DMS153 (cell line): ENCODE data around the gene STARD13.
"Not testable (repeated sequence)": the region's sequence is repeated elsewhere in the genome, so short reads cannot be mapped to it uniquely, and the experiment has no call there.

Experiments used
- DNase-seq: peaks from one replicate; lab custom pipeline; 2025; lab: John Stamatoyannopoulos, UW

The STARD13 gene

DNA sequence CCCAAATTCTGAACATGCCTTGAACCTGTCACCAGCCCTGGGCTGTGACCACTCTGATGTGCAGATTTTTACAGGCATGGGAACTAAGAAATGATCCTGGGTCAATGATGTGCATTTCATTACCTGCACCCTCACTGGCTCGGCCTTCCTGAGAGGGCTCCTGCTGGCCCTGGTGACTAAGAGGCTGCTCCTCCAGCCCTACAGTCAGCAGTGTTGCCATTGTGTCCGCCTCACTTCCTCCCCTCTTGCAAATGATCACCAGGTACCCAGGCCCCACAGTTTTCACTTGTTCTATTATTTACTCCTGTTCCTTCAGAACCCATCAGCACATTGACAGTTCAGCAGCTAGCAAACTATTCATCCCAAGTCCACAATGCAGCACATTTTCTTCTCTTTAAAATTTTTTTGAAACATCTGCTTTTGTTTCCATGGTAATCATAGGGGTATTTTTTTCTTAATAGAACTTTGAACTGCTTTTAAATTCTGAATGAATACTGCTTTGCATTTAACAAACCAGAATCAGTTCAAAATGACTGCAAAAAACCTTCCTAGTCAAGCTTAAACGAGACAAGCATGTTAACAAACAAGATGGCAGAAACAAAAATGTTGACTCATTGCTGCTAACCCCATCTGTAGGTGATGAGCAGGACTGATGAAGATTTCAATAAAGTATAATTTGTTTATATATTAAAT, 29.3 kb downstream of the STARD13 start:
- no peak for DNase-seq

DNA sequence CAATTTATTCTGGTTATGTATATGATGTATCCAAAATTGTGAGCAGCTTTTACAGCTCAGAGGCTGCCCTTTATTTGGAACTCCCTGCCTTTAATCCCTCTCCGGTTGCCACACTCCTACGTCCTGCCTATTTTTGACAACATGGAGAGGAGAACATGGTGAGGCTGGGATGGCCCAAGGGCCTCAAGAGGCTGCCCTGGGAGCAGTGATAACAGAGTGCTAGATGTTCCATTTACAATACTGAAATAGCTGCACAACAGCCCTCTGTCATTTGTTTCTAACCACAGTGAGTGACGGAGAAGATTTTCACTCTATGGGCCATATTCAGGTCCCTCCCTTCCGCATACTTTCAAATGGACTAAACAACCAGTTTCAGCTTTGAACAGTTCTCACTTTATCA, 33.4 kb downstream of the STARD13 start:
- DNase-seq, result no peak

DNA sequence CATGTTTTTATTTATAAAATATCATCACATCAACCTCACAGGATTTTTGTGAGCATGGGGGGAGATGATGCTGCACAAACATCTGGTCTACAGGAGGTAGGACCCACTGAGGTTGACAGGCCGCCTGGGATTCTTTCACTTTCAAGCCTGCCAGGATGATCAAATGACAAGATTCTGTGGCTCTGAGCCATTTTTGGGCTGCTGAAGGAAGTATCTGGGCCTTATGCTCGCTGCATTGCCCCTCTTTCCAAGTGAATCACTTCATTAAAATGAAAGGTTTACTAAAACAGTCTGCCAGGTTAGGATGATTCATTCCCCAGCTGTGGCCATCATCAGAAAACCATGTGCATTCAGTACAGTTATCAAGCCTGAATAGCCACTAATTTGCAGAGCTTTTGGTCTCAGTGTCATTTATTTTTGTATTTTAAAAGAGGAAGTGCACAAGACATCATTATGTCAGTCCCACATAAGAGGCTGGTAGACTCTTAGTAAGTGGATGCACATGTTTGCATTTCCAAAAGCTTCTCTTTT, 34.4 kb downstream of the STARD13 start:
- no peak for DNase-seq

DNA sequence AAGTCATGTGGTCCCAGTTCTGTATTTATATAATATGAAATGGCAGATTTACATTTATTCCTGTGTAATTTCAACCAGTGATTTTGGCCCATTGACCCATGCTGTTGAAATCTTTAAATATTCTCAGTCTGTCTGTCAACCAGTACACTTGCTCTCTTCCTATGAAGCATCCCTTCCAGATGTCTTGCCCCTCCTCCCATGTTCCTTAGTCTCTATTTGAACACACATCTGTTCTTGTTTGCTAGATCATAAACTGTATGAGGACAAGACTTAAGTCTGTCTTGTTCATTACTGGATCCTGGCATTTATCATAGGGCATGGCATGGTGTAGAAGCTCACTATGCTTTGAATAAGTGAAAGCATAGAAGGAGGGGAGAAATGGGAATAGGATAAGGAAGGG, 34.9 kb downstream of the STARD13 start:
- no peak for DNase-seq

DNA sequence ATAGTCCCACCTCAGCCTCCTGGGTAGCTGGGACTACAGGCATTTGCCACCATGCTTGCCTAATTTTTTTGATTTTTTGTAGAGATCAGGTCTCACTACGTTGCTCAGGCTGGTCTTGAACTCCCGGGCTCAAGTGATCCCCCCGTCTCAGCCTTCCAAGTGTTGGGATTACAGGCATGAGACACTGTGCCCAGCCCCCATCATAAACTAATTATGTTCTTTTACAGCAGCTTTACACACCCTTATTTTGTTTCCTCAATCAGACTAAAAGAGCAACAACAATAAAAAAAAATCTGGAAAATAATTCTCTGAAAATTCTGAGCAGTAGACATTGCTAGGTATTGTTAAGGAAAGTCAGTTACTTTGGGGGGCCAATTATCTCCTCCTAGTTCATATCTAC, 35.7 kb downstream of the STARD13 start:
- DNase-seq, result no peak

DNA sequence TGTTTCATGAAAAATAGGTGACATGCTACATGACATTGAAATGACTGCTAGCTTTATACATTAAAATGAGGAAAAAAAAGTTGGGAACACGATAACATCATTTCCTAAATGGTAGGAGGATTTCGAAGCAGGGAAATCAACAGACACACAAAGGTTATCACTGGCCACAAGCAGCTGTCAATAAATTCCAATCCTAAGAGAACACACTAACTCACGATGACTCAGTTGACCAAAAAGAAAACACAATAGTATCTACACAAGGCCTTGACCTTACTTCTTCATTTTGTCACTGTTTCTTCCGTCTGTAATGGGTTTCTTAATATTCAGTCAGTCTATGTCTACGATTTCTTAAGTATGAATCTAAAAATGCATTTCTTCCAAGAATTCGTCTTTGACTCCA, 36.5 kb downstream of the STARD13 start:
- DNase-seq, result no peak

DNA sequence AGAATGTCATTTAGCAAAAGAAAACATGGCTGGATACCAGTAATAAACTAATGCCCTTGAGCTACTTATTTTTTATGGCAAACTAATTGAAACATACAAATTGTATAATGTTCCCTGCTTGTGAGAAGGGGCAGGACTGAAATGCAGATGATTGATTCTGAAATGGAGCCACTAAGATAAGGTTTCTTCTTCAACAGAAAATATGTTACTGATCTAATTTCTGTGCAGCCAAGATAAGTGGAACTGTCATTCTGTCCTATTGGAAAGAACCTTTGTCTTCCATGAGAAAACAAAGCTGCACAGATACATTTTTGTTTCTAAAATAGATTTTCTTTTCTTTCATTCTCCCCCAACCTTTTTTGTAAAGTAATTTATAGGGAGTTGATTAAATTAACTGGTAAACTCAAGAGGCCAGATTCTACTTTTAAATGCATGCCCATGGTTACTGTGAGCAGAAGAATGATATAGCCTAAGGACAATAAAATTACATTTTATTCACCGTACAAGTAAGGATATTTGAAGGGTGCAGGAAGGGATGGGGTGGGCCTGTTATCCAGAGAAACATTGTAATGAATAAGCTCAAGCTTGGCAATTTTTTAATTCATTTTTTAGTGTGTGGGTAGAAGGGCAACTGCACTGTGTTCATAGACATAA, 39.9 kb downstream of the STARD13 start:
- no peak for DNase-seq

DNA sequence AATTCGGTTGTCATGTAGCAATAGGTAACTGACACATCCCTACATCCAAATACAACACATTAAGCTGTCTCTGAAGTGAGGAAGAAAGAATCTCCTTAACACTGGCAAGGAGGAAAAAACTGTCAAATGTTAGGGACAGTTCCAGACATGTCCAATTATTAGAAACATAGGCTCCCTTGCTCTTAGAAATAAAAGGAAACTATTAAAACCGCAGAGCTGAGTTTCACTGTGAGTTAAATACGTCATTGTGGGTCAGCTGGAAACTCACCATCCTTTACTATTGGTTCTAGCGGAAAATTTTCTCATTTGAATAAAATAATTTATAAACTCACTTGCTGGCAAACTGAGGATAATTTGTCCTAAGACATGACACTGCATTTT, 40.7 kb downstream of the STARD13 start:
- DNase-seq, result no peak

DNA sequence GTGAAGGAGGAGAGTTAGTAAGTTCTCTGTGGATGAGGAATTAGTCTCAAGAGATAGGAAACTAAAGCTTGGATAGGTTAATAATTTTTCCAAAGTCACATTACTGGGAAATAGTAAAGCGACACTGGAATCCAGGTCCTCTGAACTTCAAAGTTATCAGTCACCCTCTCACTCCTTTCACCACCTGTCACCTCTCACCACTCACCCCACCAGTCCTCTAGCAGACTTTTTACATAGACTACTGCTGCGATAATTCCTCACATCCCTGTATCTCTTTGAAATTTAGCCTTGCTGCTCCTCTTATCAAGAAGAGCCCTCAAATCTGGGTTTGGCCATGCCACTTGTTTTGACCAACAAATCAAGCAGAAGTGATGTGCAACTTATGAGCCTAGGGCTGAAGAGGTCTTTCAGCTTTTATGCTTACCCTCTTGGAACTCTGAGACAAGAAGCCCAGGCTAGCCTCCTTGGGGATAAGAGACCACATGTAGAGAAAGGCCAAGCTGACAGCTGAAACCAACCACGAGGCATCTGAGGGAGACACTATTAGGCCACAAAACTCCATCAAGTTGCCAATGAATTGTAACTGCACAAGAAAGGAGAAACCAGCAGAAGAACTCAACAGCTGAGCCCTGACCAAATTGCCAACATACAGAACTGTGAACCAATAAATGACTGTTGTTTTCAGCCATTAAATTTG, 41.2 kb downstream of the STARD13 start:
- no peak for DNase-seq

DNA sequence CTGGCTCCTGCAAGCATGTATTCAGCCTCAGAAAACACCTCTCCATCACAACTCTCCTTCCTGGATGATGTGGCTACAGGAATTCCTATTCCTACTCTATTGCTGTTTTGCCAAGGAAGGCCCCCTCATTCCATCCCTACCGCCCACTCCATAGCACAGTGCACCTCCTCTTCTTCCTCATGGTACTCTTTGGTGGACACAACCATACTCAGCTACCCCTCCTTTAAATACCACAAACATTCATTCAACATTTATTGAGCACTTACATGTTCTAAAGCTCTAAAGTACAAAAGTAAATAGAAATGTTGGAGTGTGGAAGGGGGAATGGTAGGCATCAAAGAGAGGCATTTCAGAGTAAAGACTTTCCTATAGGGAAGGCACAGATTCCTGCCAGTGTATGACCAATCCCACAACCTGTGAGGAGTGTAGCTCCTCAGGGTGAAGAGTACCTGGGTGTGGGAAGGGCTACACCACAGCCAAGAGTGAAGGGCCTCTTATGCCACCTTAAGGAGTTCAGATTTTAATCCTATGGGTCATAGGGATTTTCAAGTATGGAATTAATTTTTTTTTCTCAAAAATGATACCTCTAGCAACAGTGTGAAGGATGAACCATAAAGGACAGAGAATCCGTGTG, 42.5 kb downstream of the STARD13 start:
- DNase-seq, result no peak

DNA sequence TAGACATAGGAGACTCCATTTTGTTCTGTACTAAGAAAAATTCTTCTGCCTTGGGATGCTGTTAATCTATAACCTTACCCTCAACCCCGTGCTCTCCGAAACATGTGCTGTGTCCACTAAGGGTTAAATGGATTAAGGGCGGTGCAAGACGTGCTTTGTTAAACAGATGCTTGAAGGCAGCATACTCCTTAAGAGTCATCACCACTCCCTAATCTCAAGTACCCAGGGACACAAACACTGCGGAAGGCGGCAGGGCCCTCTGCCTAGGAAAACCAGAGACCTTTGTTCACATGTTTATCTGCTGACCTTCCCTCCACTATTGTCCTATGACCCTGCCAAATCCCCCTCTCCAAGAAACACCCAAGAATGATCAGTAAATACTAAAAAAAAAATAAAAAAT, 43.2 kb downstream of the STARD13 start:
- not testable (repeated sequence) for DNase-seq

DNA sequence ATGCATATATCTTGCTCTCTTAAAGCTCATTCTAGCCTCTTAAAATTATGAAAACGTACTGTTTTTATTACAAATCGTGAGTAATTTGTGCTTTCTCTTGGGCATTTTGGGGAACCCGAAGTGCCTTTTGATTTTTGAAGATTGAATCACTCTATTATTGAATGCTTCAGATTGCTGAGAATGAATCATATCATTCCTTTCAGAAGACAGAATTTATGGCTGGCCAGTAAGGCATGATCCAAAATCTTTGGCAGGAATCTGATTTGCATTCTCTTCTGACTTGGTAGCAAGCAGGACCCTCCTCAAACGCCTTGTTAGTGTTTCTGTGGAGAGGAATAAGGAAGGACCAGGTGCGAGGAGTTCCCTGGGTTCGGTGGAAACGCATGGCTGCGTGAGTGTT, 49.5 kb downstream of the STARD13 start:
- DNase-seq, result no peak

DNA sequence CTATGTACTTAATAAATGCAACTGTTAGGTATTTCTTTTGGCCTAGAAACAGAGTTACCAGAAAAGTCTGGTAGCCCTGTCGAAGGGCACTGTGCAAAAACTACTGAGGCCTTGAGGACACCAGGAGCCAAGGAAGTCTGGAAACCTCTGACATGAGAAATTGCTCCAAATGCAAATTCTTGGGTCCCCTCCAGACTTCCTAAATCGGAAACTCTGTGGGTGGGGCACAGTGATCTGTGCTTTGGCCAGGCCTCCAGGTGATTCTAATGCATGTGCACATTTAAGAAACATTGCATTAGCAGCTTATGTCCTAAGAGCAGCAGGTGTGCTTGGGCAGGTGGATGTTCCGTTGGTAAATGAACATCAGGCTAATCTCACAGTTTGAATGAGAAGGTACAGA, 50.0 kb downstream of the STARD13 start:
- DNase-seq, result no peak

DNA sequence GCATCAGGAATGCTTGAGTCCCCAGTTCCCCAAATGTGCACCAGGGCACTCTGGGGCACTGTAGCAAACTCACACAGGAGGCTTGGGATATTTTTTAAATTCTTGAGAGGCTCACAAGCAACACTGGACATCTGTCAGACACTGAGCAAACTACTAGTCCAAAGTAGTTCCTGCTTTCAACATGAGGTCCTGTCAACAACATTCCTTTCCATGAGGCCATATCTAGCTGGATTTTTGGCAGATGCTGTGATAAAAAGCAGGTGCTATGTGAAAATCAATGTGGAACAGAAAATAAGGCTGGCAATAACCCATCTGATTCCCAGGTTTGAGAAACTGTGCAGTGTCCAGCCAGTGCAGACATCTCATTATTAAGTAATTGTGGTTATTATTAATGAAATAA, 50.5 kb downstream of the STARD13 start:
- no peak for DNase-seq

DNA sequence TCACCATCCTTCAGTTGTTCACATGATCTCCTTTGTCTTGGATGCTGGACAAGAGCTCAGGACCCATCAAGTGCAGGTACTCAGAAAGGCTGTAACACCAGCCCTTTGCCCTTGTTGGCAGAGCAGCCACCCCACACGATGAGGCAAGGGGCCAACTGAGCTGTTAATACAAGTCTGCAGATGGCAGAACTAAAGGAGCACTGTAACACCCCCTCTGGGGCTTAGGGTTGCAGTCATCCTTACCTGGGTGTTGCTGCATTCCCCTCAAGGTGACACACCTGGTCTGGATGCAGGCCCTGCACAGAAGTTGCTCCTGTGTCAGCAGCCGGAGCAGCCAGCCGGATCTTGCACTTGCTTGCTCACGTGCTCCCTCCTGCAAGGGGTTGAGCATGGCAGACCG, 52.0 kb downstream of the STARD13 start:
- DNase-seq, result no peak

DNA sequence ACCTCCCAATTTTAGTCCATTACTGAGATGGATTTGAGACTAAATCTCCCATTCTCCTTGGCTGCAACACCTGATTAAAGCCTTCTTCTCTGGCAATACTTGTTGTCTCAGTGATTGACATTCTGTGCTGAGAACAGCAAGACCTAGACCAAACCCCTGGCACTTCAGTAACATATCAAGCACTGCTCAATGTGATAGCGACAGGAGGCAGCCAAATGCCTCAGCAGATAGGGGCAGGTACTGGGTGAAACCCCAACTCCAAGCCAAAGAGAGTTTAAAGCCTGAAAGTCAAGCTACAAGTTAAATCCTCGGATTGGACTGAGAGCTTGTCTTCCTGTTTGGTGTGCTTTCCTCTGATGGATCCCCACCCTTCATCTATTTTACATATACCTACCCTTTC, 52.7 kb downstream of the STARD13 start:
- DNase-seq, result no peak

DNA sequence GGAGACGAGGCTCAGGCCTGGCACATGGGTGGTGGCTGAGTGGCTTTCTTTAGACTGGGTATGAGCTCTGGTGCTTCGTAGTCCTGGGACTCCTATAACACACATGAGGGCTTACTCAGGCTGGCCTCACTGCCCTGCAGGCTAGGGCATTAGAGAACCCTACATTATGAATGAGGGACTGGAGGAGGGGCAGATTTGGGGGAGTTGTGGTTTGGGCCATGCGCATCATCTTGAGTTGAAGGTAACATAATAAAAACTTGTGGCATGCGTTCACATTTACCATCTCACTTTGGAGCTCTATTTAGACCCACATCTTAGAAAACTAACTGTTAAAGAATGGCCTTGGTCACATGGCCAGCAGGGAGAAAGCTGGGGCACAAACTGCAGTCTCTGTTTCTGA, 54.2 kb downstream of the STARD13 start:
- no peak for DNase-seq

DNA sequence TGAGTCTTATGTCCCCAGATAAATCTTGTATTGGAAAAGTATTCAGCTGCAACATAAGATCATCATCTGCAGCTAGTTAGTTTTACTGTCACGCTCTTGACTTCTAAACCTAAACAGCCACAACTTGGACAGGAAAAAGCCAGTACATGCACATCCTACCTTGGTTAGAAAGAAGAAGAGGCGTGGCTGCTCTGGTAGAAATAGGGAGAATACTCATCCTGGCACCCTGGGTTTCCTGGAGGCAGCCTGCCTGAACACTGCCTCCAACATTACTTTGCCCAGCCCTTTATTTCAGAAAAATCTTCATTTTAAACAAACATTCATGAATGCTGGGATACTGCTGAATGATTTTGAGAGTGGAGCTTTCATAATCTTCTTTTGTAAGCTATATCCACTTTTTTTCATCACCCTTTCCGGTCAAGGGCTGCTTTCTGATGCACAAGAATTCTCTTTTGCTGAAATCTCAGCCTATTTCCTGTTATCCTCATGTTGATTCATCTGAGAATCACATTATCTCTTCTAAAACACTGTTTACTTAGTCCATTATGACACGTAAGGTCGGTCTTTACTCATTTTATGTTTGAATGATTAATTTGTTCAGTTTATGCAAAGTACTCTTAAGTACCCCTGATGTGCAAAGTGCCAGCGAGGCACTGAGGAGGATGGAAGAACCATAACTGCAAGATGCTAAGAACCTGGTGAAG, 55.2 kb downstream of the STARD13 start:
- DNase-seq, result no peak

DNA sequence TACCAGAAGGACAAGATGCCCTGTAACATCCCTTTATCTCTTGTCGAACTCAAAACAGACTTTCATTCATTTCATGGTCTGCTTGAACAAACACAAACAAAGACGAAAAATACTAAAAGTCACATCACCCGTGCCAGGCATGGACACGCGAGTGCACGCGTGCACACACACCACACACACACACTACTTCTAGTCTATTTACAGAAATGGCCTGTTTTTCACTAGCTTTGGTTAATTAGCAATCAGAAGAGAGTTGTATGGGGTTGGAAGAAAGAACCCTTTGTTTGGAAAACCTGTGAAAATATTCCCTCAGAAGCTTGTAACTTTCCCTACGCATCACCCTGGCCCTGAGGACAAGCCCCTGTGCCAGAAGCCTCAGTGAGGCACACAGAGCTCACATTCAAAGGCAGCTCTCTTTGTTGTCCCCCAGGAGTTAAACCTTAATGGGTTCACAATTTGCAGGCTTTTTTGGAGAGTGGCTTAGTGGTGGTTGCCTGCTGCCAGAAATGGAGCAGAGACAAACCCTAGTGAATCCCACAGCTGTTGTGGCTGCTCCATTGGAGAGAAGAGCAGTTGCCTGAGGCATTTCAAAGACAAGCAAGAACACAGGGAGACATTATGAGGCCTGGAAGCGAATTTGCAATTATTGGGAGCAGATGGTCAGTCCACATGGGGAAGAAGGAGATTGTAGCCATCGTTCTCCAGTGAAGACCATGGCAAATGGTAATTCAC, 55.9 kb downstream of the STARD13 start:
- no peak for DNase-seq

DNA sequence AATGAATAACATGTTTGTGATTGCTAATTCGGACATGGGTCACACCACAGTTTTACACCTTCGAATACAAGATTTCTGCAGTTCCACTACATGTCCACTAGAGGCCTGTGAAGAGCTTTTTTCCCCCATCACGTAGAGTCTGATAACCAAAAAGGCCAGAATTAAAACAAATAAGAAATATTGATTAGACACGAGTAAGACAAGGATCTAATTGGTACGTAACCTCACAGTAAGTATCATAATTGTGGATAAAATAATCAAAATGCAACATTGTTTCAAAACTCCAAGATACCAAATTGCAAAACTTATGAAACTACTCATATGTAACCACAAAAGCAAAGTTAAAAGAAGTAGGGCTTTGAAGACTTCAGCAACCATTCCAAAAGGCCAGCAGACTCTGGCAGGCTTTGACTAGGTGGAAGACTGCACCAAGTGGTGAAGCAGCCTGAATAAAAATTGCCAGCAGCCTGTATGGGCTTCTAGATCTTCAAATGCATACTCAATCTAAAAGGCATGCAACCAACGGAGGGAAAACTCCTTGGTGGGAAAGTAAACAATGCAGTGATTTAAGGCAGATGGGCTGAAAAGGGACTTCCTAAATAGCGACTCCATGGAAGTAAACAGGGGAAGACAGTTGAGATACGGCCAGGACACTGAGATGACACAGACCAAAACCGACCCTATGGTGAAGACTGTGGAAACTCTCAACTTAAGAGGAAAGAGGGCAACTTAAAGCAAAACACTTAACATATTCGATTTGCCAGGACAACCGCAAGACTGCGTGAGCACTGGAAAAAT, 56.7 kb downstream of the STARD13 start:
- DNase-seq, result peak; percentile 10
